Endothelial cell of umbilical vein (primary cell): ENCODE results near the gene SART3.

Experiments used
- EZH2 ChIP-seq: IDR thresholded peaks from 2 replicates; pipeline ENCODE4 v1.6.1; 2012; ENCODE audit warnings: borderline replicate concordance, low read depth, mild to moderate bottlenecking, moderate library complexity, low read length, inconsistent platforms; ENCODE audit not compliant: severe bottlenecking
- FOS ChIP-seq: IDR thresholded peaks from 2 replicates; pipeline ENCODE4 v1.6.1; 2011; ENCODE audit warnings: mild to moderate bottlenecking, low read length, moderate library complexity, borderline replicate concordance; ENCODE audit not compliant: insufficient read depth
- JUN ChIP-seq: IDR thresholded peaks from 2 replicates; pipeline ENCODE4 v1.6.1; 2011; ENCODE audit warnings: borderline replicate concordance, low read depth; ENCODE audit not compliant: insufficient read length, insufficient read depth
- MYC ChIP-seq: IDR thresholded peaks from one replicate; pipeline ENCODE4 v1.6.1; 2011; ENCODE audit warnings: mild to moderate bottlenecking, low read depth, low read length
- POLR2A ChIP-seq: IDR thresholded peaks from 2 replicates; pipeline ENCODE4 v1.6.1; 2012; ENCODE audit warnings: low read depth, mild to moderate bottlenecking, control low read depth, low read length
- POLR2AphosphoS5 ChIP-seq: IDR thresholded peaks from 2 replicates; pipeline ENCODE4 v1.6.1; 2012; ENCODE audit warnings: low read depth, mild to moderate bottlenecking, control low read depth, low read length, moderate library complexity; ENCODE audit not compliant: insufficient read depth
- TF ChIP-seq, protein P1 (sequence below), 2 donors: IDR thresholded peaks; 1 replicate in 1 of 2; 2 replicates in 1 of 2; pipeline ENCODE4 v1.5.1; 2011; ENCODE audit warnings: low read length in 2 of 2, mild to moderate bottlenecking in 2 of 2, moderate library complexity in 2 of 2, control low read depth in 1 of 2, inconsistent platforms in 1 of 2, low read depth in 1 of 2; ENCODE audit not compliant: insufficient read depth in 1 of 2; ENCODE audit errors: extremely low read depth in 1 of 2
- TF ChIP-seq, protein P2 (sequence below): IDR thresholded peaks from 2 replicates; pipeline ENCODE4 v1.6.1; 2011; ENCODE audit not compliant: insufficient read depth, insufficient read length

DNA sequence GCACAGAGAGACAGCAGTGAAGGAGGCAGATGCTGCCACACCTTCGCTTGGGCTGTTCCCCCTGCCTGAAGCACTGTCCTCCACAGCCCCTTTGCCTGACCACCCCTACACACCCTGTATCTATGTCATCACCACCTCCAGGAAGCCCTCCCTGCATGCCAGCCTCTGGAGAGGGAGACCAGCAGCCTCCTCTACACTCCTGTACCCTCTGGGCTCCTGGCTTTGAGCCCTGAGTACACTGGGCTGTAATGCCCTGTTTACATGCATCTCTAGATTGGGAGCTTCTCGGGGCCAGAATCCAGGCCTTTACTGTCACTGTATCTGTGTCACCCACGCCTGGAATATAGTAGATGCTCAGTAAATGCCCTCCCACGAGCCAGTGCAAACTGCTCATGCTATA, 42.8 kb upstream of the SART3 start:
- TF ChIP-seq EZH2 (no peak), POLR2A (no peak), MYC (no peak), POLR2AphosphoS5 (no peak), JUN (no peak), FOS (no peak)
- TF ChIP-seq, protein P1, sequence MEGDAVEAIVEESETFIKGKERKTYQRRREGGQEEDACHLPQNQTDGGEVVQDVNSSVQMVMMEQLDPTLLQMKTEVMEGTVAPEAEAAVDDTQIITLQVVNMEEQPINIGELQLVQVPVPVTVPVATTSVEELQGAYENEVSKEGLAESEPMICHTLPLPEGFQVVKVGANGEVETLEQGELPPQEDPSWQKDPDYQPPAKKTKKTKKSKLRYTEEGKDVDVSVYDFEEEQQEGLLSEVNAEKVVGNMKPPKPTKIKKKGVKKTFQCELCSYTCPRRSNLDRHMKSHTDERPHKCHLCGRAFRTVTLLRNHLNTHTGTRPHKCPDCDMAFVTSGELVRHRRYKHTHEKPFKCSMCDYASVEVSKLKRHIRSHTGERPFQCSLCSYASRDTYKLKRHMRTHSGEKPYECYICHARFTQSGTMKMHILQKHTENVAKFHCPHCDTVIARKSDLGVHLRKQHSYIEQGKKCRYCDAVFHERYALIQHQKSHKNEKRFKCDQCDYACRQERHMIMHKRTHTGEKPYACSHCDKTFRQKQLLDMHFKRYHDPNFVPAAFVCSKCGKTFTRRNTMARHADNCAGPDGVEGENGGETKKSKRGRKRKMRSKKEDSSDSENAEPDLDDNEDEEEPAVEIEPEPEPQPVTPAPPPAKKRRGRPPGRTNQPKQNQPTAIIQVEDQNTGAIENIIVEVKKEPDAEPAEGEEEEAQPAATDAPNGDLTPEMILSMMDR (IDR thresholded peaks at IDR 0.05; ENCODE audit: extremely low read depth in 1 of 2, insufficient read depth in 1 of 2, low read depth in 1 of 2, low read length in 2 of 2), result no peak
- TF ChIP-seq, protein P2, sequence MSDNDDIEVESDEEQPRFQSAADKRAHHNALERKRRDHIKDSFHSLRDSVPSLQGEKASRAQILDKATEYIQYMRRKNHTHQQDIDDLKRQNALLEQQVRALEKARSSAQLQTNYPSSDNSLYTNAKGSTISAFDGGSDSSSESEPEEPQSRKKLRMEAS, result no peak
